ENCODE measurements around the gene ASTN2. TPM values are rescaled to one million over a fixed set of nuclear protein-coding genes. Genes with fewer than 3 reads are reported as not detected.

Gene ASTN2
- total and polyA plus RNA-seq, 9 of the 15 experiments (the other 6 are each of a cell fraction or from before 2014, with no cell fraction given) = 0.56 to 3.5 (median 1.9) TPM

DNA sequence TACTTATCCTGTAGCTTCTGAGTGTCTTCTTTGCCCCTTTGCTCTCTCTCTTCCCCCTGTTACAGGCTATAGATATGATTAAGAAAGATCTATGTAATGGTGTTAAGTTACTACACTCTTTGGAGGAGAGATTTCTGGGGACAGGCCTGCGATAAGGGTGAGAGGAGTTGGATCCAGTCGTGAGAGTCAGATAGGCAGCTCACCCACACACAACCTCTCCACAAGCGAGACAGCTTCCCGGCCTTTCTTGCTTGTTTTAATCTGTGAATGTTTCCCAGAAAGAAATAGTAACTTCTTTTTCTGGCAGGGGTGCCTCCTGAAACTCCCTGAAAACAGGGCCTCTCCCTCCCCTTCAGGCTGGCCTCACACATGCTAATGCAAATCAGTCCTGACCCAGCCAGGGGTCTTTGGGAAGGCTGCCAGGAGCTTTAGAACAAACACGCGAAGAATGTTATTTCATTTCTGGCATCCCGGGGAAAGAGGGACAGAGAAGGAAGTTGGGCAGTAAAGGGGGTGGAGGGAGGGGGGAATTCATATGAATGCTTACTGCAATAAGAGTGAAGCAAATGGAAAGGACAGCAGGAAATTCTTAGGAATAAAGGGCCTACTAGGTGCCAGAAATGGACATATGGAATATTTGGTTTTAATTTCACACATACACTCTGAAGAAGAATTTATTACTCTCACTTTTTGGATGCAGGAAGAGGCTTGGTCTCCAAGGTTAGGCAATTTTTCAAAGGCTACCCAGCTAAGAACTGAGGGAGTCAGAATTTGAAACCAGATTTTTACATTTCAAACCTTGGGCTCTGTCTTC, 943.6 kb downstream of the ASTN2 start (continued):
- TF ChIP-seq, protein P1, sequence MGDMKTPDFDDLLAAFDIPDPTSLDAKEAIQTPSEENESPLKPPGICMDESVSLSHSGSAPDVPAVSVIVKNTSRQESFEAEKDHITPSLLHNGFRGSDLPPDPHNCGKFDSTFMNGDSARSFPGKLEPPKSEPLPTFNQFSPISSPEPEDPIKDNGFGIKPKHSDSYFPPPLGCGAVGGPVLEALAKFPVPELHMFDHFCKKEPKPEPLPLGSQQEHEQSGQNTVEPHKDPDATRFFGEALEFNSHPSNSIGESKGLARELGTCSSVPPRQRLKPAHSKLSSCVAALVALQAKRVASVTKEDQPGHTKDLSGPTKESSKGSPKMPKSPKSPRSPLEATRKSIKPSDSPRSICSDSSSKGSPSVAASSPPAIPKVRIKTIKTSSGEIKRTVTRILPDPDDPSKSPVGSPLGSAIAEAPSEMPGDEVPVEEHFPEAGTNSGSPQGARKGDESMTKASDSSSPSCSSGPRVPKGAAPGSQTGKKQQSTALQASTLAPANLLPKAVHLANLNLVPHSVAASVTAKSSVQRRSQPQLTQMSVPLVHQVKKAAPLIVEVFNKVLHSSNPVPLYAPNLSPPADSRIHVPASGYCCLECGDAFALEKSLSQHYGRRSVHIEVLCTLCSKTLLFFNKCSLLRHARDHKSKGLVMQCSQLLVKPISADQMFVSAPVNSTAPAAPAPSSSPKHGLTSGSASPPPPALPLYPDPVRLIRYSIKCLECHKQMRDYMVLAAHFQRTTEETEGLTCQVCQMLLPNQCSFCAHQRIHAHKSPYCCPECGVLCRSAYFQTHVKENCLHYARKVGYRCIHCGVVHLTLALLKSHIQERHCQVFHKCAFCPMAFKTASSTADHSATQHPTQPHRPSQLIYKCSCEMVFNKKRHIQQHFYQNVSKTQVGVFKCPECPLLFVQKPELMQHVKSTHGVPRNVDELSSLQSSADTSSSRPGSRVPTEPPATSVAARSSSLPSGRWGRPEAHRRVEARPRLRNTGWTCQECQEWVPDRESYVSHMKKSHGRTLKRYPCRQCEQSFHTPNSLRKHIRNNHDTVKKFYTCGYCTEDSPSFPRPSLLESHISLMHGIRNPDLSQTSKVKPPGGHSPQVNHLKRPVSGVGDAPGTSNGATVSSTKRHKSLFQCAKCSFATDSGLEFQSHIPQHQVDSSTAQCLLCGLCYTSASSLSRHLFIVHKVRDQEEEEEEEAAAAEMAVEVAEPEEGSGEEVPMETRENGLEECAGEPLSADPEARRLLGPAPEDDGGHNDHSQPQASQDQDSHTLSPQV (IDR thresholded peaks at IDR 0.05) = peak; percentile 73
- TF ChIP-seq ARNT (IDR thresholded peaks at IDR 0.05) (peak in 1 of 2 experiments; percentile 62; a peak in 1 of 4 replicates), RAD51 (IDR thresholded peaks at IDR 0.05; ENCODE audit: borderline replicate concordance, low read depth) (no peak), PHF21A (IDR thresholded peaks at IDR 0.05; ENCODE audit: borderline replicate concordance, low read depth) (no peak), MEIS2 (IDR thresholded peaks at IDR 0.05; ENCODE audit: partially characterized antibody) (peak; percentile 52), MAFF (IDR thresholded peaks at IDR 0.05; ENCODE audit: low read length) (no peak), WHSC1 (IDR thresholded peaks at IDR 0.05; ENCODE audit: low read length) (no peak), SRF (CRISPR knock-in tag; IDR thresholded peaks at IDR 0.05) (no peak), SIN3A (IDR thresholded peaks at IDR 0.05; ENCODE audit: borderline replicate concordance in 2 of 2, control insufficient read depth in 1 of 2, low read depth in 2 of 2, low read length in 2 of 2) (no peak), NBN (IDR thresholded peaks at IDR 0.05; ENCODE audit: low read depth) (no peak), TAL1 (IDR thresholded peaks at IDR 0.05) (peak; percentile 62; the same call in 1 of the 2 replicates), ZNF79 (CRISPR knock-in tag; IDR thresholded peaks at IDR 0.05; ENCODE audit: low read depth) (no peak), HDGF (IDR thresholded peaks at IDR 0.05) (no peak), PHF20 (IDR thresholded peaks at IDR 0.05; ENCODE audit: partially characterized antibody) (no peak), ZNF311 (CRISPR knock-in tag; IDR thresholded peaks at IDR 0.05) (no peak), ERF (CRISPR knock-in tag; IDR thresholded peaks at IDR 0.05) (no peak), CBFA2T3 (IDR thresholded peaks at IDR 0.05) (no peak), SRSF3 (IDR thresholded peaks at IDR 0.05; ENCODE audit: insufficient read depth, low read length) (no peak)
- TF ChIP-seq, protein P2, sequence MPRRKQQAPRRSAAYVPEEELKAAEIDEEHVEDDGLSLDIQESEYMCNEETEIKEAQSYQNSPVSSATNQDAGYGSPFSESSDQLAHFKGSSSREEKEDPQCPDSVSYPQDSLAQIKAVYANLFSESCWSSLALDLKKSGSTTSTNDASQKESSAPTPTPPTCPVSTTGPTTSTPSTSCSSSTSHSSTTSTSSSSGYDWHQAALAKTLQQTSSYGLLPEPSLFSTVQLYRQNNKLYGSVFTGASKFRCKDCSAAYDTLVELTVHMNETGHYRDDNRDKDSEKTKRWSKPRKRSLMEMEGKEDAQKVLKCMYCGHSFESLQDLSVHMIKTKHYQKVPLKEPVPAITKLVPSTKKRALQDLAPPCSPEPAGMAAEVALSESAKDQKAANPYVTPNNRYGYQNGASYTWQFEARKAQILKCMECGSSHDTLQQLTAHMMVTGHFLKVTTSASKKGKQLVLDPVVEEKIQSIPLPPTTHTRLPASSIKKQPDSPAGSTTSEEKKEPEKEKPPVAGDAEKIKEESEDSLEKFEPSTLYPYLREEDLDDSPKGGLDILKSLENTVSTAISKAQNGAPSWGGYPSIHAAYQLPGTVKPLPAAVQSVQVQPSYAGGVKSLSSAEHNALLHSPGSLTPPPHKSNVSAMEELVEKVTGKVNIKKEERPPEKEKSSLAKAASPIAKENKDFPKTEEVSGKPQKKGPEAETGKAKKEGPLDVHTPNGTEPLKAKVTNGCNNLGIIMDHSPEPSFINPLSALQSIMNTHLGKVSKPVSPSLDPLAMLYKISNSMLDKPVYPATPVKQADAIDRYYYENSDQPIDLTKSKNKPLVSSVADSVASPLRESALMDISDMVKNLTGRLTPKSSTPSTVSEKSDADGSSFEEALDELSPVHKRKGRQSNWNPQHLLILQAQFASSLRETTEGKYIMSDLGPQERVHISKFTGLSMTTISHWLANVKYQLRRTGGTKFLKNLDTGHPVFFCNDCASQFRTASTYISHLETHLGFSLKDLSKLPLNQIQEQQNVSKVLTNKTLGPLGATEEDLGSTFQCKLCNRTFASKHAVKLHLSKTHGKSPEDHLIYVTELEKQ (CRISPR knock-in tag; IDR thresholded peaks at IDR 0.05) = no peak
- TF ChIP-seq, protein P3, sequence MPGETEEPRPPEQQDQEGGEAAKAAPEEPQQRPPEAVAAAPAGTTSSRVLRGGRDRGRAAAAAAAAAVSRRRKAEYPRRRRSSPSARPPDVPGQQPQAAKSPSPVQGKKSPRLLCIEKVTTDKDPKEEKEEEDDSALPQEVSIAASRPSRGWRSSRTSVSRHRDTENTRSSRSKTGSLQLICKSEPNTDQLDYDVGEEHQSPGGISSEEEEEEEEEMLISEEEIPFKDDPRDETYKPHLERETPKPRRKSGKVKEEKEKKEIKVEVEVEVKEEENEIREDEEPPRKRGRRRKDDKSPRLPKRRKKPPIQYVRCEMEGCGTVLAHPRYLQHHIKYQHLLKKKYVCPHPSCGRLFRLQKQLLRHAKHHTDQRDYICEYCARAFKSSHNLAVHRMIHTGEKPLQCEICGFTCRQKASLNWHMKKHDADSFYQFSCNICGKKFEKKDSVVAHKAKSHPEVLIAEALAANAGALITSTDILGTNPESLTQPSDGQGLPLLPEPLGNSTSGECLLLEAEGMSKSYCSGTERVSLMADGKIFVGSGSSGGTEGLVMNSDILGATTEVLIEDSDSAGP (CRISPR knock-in tag; IDR thresholded peaks at IDR 0.05) = no peak

All from K562 (cell line).